Panc1 (cell line): ENCODE measurements around the gene MCM9.

Experiments
- POLR2AphosphoS5 ChIP-seq: IDR thresholded peaks from 2 replicates; pipeline ENCODE4 v1.6.1; 2012; ENCODE audit warnings: mild to moderate bottlenecking, low read depth, low read length, moderate library complexity
- TF ChIP-seq, protein P1 (sequence below): fragments of 450-650 bp; IDR thresholded peaks from 2 replicates; pipeline ENCODE4 v1.5.1; 2017; ENCODE audit warnings: mild to moderate bottlenecking
- TF ChIP-seq, protein P2 (sequence below), 2 experiments: IDR thresholded peaks; 2 replicates each; pipeline ENCODE4 v1.6.1; 2011 to 2012; ENCODE audit warnings: low read depth in 2 of 2, control low read depth in 1 of 2, low read length in 1 of 2, mild to moderate bottlenecking in 1 of 2, moderate library complexity in 1 of 2; ENCODE audit not compliant: insufficient read depth in 1 of 2

DNA sequence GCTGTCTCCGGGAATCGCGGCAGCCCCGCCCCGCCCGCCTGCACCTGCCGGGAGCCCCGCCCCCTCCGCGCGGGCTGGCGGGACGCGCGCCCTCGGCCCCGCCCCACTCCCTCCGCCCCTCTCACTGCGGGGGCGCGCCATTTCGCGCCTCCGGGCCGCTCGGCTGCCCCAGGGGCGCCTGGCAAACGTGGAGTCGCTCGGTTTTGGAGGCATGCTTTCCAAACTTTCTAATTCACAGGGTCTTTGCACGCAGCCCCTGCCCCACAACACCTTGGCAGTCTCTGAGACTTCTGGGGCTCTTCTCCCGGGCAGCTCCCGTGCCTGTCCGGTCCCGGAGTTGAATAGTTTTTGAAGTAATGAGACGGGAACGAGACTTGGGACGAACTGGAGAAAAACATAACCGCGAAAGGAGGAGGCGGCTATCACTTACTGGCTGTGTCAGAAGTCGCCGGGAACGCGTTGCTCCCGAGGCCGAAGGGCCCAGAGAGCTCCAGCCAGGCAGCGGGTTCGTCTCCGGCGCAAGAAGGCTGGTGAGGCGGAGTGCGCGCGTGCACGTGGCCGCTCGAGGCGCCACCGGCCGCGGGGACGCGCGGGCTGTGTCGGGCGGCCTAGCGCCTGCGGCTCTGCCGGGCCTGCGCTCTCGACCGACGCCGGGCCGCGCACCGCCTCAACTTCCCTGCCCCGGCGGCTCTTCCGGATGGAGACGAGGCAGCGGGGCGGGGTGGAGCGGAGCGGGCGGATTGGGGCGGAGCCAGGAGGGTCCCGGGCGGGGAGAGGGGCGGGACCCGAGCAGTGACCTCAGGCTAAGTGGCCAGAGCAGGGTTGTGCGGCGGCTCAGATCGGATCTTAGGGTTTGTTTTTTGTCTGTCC lies at the start of gene MCM9:
- TF ChIP-seq, protein P1, sequence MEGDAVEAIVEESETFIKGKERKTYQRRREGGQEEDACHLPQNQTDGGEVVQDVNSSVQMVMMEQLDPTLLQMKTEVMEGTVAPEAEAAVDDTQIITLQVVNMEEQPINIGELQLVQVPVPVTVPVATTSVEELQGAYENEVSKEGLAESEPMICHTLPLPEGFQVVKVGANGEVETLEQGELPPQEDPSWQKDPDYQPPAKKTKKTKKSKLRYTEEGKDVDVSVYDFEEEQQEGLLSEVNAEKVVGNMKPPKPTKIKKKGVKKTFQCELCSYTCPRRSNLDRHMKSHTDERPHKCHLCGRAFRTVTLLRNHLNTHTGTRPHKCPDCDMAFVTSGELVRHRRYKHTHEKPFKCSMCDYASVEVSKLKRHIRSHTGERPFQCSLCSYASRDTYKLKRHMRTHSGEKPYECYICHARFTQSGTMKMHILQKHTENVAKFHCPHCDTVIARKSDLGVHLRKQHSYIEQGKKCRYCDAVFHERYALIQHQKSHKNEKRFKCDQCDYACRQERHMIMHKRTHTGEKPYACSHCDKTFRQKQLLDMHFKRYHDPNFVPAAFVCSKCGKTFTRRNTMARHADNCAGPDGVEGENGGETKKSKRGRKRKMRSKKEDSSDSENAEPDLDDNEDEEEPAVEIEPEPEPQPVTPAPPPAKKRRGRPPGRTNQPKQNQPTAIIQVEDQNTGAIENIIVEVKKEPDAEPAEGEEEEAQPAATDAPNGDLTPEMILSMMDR: no peak
- TF ChIP-seq POLR2AphosphoS5: 0 out of 2 replicates have a peak, but pooled peaks have one; percentile 7
- TF ChIP-seq, protein P2, sequence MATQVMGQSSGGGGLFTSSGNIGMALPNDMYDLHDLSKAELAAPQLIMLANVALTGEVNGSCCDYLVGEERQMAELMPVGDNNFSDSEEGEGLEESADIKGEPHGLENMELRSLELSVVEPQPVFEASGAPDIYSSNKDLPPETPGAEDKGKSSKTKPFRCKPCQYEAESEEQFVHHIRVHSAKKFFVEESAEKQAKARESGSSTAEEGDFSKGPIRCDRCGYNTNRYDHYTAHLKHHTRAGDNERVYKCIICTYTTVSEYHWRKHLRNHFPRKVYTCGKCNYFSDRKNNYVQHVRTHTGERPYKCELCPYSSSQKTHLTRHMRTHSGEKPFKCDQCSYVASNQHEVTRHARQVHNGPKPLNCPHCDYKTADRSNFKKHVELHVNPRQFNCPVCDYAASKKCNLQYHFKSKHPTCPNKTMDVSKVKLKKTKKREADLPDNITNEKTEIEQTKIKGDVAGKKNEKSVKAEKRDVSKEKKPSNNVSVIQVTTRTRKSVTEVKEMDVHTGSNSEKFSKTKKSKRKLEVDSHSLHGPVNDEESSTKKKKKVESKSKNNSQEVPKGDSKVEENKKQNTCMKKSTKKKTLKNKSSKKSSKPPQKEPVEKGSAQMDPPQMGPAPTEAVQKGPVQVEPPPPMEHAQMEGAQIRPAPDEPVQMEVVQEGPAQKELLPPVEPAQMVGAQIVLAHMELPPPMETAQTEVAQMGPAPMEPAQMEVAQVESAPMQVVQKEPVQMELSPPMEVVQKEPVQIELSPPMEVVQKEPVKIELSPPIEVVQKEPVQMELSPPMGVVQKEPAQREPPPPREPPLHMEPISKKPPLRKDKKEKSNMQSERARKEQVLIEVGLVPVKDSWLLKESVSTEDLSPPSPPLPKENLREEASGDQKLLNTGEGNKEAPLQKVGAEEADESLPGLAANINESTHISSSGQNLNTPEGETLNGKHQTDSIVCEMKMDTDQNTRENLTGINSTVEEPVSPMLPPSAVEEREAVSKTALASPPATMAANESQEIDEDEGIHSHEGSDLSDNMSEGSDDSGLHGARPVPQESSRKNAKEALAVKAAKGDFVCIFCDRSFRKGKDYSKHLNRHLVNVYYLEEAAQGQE (IDR thresholded peaks at IDR 0.05; ENCODE audit: insufficient read depth in 1 of 2, low read depth in 2 of 2, low read length in 1 of 2): no peak
